Fibroblast of skin of abdomen (primary cell): ENCODE measurements around the gene RNF169. TPM values are rescaled to one million over a fixed set of nuclear protein-coding genes. Genes with fewer than 3 reads are reported as not detected.

Experiments
- DNase-seq: peaks from one replicate; pipeline ENCODE4 v3.0.0-alpha.2; 2013
- polyA plus RNA-seq, 2 experiments: library from polyadenylated mRNA; unstranded; fragments of 120-200 nt; gene quantifications; one replicate each; pipeline ENCODE4 v1.2.1, GENCODE V29; 2013; ENCODE audit not compliant: insufficient read length in 2 of 2

RNF169 gene, protein sequence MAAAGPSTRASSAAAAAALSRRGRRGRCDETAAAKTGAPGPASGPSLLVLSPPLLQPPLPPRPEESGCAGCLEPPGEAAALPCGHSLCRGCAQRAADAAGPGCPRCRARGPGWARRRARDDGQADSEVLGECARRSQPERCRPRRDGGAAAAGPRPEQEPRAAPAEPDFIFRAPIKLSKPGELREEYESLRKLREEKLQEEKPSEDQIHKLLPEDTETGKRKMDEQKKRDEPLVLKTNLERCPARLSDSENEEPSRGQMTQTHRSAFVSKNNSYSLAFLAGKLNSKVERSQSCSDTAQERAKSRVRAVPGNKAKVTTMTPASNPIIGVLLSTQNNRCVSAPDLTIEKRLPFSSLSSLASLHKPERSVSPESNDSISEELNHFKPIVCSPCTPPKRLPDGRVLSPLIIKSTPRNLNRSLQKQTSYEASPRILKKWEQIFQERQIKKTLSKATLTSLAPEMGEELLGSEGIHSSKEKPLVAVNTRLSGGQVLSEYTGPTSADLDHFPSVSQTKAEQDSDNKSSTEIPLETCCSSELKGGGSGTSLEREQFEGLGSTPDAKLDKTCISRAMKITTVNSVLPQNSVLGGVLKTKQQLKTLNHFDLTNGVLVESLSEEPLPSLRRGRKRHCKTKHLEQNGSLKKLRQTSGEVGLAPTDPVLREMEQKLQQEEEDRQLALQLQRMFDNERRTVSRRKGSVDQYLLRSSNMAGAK
- polyA plus RNA-seq (2013, experiment 1 of 2; ENCODE audit: insufficient read length) = 7.9 TPM
- polyA plus RNA-seq (2013, experiment 2 of 2; ENCODE audit: insufficient read length) = 8.0 TPM

DNA sequence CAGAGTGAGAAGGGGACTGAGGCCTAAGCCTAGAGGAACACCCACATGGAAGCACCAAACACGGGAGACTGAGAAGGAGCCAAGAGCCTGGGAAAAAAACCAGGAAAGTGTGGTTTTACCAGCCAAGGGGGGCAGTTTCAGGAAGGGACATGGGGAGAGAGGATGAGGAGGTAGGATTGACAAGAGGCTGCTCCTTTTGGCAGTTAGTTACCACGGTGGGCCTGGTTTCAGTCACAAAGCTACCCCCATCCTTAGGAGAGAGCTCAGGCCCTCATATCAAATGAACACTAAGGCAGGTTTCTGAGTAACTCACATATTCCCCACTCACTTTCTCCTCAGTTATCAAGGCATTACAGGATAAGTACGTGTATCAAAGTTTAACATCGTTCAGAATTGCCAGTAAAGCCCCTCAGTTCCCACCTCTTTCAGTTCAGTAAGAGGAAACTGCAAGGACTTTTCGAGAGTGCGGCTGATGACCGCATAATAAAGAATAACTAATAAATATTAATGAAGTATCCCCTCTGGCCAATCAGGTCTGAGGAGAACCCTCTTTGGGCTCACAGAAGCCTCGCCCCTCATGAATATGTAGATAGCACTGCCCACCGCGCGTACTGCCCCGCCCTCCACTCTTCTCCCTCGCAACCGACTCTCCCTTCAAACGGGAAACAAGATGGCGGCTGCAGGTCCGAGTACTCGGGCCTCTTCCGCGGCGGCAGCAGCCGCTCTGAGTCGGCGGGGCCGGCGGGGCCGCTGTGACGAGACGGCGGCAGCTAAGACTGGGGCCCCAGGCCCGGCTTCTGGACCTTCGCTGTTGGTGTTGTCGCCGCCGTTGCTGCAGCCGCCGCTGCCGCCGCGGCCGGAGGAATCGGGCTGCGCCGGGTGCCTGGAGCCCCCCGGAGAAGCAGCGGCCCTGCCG, at the start of gene RNF169:
Gene RNF169, plus strand, starts transcription at position 639 of the 916 bp plus-strand sequence. Its CDS starts 32 bp downstream, at position 671.
- peak; percentile 96 for DNase-seq

DNA sequence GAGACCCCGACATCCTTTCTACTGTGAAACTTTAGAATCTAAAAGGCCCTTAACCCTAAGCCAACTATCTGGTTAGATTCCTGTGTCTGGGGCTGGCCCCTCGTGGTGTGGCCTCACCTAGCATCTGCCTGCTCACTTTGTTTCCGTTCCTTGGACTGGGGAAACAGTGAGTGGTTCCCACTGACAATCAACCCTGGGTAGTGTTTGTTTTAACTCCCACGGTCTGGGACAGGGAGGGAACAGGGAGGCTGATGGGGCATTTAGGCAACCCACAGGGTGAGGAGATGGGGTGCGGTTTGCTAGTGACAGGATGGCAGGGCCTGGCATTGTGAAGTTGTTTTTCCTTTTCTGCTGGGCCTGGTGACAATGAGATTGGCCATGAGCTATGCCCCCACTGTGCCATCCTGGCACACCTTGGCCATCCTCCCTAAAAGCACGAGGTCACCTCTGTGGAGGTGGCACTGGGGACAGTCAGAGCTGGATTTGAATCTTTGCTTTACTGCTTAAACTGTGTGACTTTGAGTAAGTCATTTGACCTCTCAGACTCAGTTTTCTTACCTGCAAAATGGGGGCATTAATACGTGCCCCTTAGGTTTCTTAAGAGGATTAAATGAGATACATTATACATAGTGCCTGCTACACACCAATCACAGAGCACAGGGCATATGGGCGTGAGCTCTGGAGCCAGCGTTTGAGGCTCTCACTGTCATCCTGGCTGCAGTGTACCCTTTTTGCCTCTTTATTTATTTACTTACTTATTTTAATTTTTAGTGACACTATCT, 48.8 kb upstream of the RNF169 start:
- DNase-seq = no peak

DNA sequence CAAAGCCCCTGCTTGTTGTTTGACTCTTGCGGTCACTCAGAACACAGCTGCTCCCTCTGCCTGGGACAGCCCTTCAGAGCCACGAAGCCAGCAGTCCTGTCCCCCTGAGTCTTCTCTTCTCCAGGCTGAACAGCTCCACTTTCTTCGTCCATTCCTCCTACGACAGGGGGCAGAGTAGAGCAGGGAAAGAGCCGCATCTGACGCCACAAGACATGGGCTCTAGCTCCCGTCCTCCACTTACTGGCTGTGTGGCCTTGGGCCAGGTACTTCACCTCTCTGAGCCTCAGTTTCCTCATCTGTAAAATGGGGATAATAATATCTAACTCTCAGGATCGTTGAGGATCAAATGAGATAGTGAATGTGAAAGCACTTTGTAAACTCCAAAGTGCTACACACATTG, 47.3 kb upstream of the RNF169 start:
- no peak for DNase-seq

- peak; percentile 69 for DNase-seq
Observed at GRCh38 chr11:74702383-74703007, 46.2 kb upstream of the RNF169 start.

- no peak for DNase-seq
Observed at GRCh38 chr11:74703211-74703610, 45.4 kb upstream of the RNF169 start.

DNA sequence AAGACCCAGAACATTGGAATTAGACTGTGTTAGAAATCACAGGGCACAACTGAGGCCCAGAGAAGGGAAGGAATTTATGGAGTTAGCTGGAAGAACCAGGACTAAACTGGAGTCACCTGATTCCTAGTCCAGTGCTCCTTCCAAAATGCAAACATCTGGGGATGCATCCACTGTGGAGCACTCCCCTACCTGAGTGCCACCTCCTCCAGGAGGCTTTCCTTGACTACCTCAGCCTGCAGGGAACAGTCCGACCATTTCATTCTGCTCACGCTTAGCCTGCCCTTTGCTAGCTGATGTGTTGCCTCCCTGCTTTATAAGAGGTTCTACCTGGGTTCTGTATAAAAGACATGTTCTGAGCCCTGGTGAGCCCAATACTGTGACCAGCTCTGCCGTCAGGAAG, 41.5 kb upstream of the RNF169 start:
- no peak for DNase-seq

DNA sequence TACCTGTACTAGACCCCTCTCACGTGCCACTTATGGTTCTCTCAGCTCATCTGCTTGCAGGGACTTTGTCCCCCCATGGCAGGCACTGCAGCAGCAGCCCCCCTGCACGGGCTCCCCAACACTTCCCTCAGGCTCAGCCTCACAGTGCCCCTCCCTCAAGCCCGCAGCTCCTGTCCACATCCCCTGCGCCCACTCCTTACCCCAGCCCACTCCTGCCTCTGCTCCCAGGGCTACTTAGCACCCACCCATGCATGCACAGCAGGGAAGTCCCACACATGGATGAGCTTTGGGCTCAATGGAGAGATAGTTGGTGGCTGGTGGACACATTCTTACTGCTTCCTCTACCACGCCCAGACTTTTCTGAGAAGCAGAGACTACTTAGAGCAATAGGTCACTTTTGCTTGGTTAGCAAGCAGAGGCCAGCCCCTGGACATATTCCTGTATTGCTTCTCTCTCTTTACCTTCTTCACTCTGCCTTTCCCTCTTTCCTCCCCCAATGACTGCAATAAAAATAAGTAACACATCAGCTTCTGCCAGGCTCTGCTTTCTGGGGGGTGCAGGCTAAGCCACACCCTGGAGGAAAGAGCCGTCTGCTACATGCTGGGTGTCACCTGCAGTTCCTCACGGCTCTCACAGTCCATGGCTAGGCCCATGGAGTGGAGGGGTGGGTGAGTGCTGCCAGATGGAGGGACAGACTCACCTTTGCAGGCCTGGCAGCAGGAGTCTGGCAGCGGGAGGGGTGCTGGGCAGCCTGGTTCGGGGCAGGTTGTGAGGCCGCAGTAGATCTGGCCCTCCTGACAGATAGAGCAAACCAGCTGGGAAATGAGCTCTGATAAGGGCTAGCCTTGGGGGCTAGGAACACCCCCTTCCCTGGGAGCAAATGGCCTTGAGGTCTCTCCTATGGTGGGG, 40.8 kb upstream of the RNF169 start:
- DNase-seq = no peak

DNA sequence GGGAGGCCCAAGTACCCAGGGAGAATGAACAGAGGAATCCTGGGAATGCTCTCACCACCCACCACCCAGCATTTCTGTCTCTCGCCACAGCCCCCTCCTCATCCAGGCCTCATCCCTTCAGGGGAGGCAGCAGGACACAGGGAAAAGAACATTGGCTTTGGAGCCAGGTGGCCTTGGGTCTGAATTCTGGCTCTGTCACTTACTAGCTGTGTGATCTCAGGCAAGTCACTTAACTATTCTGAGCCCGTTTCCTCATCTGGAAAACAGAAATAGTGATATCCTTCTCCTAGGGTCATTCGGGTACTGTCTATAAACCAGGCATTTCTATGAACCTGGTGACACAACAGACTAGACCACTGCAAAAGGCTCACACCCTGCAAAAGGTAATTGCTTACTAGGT, 39.5 kb upstream of the RNF169 start:
- no peak for DNase-seq

DNA sequence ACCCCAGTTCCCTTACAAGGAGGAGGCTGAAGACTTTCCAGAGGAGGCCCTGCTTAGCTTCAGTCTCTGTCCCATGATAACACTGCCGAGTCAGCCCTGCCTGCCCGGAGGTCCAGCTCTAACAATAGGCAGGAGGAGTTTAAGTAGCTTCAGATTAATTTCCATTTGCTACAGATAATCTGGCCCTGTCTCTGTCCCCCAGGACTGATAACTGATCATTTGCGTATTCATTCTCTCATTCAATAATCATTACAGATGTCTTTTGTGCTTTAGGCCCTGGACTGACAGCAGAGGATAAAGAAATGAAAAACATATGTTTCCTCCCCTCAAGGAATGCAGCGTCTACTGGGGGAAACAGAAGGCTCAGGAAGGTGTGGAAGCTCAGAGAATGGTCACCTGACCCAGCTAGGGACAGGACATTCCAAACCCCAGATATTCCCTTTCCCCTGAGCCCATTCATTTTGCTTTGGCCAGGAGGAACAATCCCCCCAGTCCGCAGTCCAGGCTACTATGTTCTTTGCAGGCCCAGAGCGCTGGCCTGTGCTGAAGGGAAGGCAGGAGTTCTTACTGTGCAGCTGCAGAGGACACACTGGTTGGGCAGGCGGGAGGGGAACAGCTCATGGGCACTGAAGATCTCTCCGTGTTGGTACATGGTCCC, 38.2 kb upstream of the RNF169 start:
- peak; percentile 68 for DNase-seq

DNA sequence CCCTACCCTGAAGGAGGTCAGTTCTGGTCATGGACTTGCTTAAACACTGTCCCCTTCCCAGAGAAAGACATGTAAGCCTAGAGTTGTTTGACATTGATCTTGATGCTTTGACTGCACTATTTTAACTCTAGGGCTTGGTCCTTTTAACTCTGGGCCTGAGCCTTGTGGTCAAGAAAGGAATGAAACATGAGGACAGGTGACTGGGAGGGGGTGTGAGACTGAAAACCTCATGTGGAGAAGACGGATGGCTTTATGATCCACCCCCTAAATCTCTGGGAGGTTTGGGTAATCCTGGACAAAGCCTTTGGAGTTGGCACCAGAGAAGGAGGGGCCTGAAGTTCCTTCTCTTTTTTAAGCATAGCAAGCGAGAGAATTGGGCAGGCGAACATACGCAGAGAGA, 35.0 kb upstream of the RNF169 start:
- DNase-seq = no peak

DNA sequence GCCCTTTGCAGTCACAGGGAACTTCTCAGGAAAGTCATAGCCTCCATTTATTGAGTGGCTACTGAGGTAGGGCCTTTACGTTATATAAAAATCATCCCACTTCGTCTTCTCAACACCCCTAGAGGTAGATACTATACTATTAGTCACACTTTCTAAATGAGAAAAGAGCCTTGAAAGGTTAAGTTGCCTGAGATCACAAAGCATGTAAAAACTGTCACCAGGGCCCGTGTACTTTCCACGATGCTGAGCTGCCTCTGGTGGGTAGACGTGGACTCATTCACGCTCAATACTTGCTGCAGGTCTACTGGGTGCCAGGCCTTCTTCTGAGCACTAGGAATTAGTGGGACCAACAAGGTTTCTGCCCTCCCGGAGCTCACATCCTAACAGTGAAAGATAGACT, 33.7 kb upstream of the RNF169 start:
- DNase-seq = no peak

DNA sequence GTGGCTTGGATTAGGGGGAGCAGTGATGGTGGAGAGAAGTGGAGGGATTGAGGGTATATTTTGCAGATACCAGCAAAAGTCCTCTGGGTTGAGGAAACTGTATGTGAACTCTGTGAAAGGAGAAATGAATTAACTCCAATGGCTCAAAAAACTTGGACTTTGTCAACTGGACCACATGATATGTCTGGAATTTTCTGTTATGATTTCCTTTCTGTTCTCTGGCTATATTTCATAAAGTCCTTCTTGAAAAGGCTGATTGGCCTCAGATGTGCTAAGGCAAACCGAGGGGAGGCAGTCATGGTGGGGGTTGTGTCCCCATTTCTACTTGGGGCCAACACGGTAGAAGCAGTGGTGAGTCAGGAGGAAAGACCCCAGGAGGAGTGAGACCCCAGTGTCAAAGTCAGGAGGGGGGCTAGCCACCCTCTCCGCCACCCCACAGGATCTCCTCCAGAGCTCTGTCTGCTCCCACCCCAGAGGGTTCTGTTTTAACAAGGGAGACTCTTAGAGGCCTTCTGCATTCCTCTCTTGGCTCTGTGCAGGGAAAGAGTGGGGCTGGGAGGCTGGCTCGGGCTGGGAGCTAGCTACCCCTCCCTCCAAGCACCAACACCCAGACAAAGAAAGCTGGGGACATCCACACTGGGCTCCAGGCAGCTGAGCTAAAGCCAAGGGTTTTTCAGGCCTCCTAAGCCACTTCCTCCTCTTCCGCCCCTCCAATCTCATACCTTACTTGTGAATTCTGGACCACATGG, 31.3 kb upstream of the RNF169 start:
- DNase-seq = peak; percentile 54

- no peak for DNase-seq
Observed at GRCh38 chr11:74719011-74719410, 29.6 kb upstream of the RNF169 start.

DNA sequence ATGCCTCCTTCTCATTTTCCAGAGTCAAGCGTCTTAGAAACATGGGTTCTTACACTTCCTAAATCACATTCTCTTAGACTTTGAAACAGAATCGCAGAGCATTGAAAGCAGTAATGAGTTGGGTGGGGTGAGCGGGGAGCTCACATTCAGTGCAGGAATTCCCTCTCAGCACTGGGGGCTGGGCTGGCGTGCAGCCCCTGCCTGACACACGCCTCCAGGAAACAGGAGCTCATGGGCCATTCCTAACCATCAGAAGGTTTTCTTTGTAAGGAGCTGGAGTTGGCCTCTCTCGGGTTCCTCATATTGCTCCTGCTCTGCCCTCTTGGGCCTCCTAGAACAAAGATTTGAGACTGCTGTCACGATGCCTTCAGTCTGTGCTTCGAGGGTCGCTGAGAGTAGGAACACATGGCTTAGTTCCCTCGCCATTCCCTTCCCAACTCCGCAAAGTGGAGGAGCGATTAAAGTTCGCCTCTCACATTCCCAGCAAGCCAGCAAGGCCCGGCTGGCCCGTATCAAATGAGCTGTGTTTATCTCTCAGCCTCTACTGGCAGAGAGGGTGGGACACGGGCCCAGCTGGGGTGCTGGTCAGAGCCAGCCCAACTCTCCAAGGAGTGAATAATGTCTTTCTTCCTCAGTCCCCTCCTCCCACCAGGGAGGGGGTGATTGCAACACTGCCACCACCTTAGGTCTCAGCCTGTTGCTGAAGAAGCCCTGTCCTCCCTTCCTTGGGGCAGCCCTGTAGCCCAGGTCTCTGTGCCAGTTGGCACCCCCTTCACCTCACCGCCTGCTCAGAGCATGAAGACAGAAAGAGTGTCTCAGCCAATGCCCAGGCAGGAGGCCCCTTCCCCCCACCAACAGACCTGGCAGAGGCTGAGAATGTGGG, 27.8 kb upstream of the RNF169 start:
- peak; percentile 38 for DNase-seq

DNA sequence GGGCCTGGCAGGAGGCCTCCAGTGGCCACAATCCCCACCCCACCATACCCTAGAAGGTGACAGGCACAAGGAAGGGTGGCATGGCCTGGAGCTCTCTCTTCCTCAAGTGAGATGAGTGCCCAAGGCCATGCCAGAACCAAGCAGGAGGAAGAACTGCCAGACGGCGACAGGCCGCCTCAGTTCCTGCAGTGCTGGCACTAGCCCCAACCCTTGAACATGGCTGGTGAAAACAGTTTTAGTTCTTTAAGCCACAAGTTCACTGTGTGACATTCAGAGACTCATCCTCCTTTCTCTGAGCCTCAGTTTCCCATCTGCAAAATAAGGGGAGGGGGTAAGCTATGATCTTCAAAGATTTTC, 27.2 kb upstream of the RNF169 start:
- no peak for DNase-seq

GRCh38 chr11:74723511-74723910, 25.1 kb upstream of the RNF169 start:
- DNase-seq = no peak

DNA sequence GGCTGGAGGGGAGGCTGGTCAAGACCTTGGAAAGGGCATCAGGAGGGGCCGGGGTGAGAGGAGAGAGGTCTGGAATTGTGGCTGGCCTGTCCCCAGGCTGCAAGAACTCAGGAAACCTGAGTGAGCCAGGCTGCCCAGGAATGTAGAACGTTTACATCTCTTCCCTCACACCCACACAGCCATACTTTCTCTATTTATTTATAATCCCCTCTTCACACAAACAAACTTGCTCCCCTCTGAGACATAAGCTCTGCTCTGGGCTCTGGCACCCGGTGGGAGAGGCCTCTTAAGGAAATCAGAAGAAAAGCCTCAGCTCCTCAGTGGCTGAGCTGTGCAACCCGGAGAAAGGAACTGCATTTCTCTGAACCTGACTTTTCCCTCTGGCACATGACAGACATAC, 22.9 kb upstream of the RNF169 start:
- DNase-seq = no peak

GRCh38 chr11:74726547-74727182, 22.0 kb upstream of the RNF169 start:
- peak; percentile 57 for DNase-seq
